ENCODE measurements around the gene TTC16.
A peak's percentile ranks its signal among the peaks of the same experiment; 100 is the strongest.
"Not testable (repeated sequence)": the region's sequence is repeated elsewhere in the genome, so short reads cannot be mapped to it uniquely, and the experiment has no call there.

The TTC16 gene

DNA sequence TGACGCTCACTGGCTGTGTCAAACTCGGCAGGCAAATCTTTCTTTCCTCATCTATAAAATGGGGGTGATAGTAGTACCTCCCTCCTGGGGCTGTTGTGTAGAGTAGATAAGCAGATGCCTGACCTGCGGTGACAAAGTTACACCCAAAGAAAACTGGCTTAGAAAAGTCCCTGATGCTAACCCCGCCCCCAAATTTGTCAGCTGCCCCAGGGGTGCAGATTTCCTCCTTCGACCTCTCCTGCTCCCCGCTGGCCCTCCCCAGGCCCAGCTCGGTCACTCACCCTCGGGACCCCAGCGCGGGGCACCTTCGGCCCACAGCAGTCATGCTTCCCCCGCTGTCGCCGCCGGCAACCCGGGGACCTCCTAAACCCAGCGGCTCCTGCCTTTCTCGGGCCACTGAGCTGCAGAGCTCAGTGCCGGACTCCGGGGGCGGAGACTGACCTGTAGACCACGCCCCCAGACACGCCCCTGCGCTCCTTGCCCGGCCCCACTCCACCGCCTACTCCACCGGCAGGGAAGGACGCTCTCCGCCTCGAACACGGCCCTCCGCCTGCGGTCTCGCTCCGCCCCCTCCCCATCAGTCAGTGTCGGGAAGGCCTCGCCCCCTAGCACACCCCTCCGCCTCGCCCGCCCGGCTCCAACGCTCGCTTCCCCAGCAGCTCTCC lies 55.2 kb downstream of the TTC16 start:
- DNase-seq: peak; percentile 99

DNA sequence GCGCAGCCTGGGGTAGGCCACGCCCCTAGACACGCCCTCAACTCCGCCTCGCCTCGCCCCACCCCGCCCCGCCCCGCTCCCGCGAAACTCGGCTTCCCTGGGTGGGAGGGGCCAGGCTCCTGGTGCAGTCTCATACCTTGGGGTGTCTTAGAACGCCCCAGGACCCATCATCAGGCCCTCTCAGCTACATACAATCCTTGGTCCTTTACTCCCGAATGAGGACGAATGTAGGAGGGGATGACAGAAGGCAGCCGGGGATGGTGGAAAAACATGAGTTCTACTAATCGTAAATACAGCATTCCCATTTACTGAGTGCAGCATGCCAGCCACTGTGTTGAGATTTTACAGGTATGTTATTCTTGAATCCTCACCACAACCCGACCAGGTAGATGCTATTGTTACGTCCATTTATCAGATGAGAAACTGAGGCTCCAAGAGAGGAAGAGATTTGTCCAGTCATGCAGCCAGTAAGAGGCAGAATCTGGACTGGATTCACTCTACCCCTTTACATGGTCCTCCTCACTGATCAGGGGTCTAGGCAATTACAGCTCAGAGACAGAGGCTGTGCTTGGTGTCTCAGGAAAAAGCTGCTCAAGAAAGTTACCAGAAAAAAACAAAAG lies 55.8 kb downstream of the TTC16 start:
- no peak for DNase-seq

DNA sequence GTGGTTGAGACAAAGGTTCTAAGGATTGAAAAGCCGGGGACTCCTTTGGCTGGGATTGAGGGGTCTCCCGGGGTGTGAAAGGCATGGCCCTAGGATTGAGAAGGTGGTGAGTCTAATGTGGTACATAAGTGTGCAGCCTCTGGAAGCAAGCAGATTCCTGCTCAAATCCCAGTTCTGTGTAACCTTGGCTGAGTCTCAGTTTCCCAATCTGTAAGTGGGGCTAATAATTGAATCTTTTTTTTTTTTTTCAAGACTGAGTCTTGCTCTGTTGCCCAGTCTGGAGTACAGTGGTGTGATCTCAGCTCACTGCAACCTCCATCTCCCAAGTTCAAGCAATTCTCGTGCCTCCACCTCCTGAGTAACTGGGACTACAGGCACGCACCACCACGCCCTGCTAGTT lies 56.7 kb downstream of the TTC16 start:
- DNase-seq: no peak

DNA sequence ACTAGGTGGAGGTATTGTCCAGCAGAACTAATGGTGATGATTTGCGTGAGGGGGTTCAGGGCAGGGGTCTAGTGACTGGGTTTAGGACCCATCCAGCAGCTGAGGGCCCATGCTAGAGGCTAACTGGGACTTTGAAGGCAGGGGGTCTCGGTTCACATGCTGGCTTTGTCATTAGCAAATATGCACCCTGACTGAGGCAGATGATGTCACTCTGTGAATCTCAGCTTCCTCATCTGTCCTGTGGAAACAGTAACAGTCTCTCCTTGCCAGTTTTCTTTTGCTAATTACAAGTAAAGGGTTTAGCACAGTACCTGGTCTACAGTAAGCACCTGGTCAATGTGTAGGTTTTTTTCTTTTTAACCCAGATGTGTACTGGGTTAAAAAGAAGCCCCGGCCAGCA lies 57.4 kb downstream of the TTC16 start:
- no peak for DNase-seq

DNA sequence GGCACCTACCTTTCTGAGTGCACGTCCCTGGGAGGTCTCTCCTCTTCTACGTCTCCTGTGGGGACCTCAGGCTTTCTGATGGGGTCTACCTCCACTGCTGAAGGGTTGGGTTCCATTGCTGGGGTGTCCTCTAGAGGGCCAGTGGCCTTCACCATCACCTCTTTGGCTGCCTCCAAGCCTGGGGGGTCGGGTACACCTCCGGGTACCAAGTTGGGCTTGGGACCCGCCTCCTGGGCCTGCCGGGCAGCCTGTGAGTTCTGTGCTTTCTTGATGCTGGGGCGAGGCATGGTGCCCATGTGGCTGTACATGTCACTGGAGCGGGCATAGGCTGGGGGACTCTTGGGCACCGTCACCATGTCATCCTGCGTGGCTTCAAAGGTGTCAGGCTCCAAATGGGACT lies 58.1 kb downstream of the TTC16 start:
- no peak for DNase-seq

DNA sequence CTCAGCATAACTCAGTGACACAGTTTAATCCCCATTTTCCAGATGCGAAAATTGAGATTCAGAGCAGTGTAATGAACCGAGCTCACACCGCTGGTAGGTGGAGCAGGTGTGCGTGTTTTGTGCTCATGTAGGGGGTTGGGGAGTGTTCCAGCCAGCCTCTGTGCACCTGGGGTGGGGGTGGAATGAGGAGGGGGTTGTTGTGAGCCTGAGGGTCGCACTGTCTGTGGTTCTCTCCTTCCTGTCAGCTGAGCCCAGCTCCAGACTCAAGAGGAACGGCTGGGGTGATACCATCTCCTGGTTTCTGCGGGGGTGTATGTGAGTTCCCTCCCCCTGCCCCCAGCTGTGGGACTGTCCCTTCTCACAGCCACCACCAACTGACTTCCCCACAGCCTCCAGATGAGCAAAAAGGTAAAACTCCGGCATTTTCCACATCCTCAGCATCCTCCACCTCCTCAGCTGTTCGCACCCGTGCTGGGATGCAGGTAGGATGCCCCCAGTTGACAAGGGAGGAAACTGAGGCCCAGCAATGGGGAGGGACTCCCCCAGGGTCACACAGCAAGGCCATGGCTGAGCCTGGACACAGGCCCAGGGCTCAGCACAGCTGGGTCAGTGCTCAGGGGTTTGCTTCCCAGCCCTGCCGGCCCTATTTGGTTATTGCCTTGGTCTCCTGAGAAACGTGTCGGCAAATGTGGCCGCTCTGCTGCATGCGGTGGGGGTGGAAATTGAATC lies 60.5 kb downstream of the TTC16 start:
- DNase-seq: peak; percentile 19

DNA sequence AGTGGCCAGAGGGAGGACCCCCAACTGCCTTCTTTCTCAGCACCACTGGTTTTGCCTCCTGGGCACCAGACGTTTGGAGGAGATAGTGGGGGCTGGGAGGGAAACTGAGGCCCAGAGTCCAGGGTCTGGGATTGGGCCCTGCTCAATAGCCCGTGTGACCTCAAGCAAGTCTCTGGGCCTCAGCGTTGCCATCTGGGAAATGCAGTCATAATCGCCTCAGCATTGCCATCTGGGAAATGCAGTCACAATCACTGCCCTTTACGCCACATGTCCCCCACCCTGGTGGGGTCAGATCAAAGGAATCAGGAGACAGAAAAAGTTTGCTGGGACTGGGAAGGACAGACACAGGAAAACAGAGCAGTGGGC lies 61.0 kb downstream of the TTC16 start:
- DNase-seq: no peak

DNA sequence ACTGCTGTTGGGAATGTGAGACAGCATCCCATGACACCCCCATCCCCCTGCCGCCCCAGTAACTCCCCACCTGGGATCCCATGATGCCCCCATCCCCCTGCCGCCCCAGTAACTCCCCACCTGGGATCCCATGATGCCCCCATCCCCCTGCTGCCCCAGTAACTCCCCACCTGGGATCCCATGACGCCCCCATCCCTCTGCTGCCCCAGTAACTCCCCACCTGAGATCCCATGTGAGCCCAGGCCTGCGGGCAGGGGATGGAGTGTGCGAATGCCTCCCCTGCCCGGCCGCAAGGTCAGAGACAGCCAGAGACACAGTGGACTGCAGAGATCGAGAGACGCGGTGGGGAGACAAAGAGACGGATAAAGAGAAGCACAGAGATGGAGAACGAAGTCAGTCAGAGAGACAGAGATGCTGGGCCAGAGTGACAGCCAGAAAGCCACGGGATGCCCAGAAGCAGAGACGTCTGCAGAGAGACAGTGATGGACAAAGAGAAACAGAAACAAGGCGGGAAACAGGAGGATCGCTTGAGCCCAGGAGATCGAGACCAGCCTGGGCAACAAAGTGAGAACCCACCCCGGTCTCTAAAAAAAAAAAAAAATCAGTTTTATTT lies 61.6 kb downstream of the TTC16 start:
- DNase-seq: no peak

DNA sequence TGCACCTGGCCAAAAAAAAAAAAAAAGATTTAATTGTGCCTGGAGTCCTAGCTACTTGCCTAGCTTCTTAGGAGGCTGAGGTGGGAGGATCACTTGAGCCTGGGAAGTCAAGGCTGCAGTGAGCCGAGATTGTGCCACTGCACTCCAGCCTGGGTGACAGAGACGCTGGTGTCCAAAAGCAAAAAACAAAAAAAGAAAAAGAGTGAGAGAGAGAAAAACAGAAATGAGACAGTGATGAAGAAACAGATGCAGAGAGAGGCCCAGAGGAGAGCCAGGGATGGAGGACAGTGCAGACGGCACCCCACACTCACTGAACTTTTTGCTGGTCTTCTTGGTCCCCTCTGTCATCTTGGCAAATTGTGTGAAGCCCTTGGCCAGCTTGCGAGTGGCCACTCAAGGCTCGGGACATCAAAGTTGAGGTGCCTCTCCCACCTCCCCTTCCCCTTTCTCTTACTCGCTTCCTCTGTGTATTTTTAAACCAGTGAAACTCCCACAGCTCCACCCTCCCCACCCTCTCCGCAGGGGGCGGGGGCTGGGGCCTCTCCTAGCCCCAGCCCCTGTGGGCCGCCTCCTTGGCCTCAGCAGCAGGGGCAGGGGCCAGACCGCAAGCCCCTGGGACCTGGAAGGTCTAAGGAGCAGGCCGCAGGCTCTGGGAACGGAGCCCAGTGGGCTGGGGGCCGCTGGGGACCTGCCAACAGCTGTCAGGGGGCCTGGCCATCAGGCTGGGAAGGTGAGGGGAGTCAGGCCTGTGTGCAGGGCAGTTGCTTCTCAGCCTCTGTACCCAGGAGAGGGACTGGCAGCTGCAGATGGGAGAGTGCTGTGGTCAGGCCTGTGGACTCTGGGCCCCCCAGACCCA lies 62.6 kb downstream of the TTC16 start, which contains the start of gene SH2D3C:
TSS of gene SH2D3C (minus strand) at position 387 of the 856 bp plus-strand sequence. CDS start at position 348, 39 bp downstream.
- no peak for DNase-seq

DNA sequence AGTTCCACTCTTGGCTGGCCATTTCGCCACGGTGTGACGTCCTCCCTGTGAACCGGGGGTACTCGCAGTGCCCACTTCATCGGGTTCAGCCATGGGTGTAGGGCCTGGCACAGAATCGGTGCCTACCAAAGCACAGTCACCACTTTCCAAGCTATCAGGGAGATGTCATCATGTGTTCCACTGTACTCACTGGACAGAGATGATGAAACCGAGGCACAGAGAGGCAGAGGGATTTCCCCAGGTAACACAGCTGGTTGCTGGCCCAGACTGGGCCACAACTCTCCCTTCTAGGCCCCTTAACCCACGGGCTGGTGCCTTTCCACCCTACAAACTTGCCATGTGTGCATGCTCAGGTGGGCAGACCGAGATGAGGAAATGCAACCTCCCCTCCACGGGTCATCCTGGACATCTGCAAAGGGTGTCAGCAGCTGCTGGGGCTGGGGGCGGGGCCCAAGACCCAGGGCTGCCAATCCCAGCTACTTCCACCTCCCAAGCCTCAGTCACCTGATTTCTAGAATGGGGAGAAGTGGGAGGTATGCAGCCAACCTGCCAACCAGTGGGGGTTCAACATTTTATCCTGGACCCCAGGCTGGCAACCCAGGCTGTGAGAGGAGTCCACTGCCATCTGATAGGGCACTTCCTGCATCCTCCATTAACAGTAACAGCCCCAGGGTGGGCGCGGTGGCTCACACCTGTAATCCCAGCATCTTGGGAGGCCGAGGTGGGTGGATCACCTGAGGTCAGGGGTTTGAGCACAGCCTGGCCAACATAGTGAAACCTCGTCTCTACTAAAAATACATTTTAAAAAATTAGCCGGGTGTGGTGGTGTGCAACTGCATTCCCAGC lies 63.5 kb downstream of the TTC16 start:
- no peak for DNase-seq

DNA sequence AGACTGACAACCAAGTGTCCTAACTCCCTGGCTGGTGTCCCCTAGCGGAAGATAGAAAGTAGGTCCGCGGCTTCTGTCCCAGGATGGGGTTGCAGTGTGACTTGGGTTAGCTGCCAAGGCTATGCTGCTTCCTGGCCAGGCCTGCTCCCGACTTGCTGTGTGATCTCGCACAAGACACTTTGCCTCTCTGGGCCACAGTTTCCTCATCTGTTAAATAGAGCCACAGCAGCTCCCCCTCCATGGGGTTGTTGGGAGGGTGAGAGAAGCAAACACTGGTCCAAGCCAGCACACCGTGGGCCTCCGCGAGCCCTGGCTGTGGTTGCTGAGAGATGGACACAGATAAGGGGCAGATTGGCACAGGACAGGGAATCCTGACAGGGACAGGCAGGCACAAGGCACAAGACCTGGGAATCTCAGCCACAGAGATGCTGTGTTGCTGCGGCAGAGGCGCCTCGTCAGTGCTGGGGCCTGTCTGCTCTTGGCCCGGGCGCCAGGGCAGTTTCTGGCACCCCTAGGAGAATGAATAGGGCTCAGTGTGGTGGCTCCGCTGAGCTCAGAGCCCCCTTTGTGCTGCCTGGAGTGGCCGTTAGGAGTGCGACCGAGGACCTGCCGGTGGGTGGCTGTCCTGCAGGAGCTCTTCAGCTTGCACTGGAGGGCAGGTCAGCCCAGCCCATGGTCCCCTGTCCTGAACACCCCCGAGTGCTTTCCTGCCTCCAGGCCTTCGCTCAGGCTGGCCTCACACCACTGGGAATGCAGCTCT lies 64.4 kb downstream of the TTC16 start:
- no peak for DNase-seq

DNA sequence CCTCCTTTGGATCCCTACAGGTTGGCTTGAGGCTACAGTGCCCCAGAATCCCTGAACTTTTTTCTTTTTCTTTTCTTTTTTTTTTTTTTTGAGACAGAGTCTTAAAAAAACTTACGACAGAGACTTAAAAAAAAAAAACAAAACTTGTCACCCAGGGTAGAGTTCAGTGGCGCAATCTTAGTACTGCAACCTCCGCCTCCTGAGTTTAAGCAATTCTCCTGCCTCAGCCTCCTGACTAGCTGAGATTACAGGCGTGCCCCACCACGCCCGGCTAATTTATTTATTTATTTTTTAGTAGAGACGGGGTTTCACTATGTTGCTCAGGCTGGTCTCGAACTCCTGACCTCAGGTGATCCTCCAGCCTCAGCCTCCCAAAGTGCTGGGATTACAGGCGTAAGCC lies 65.0 kb downstream of the TTC16 start:
- not testable (repeated sequence) for DNase-seq

Measured in NCI-H2171 (cell line).